Measurements from ENCODE around the gene WDTC1. TPM values are rescaled to one million over a fixed set of nuclear protein-coding genes. Genes with fewer than 3 reads are reported as not detected.
A peak's percentile ranks its signal among the peaks of the same experiment; 100 is the strongest.

The WDTC1 gene
- total RNA-seq, 4 donors from 2014 or later: 14.9 to 31.5 (median 26.8) TPM

- no peaks in the 10 kb centered on the region for H3K9me3 ChIP-seq
- no peaks in the 10 kb centered on the region for H3K27me3 ChIP-seq
- H3K4me3 ChIP-seq: peak within 1 kb of the TSS; percentile 53 to 69 (median 63)
- no peak for TF ChIP-seq CTCF (IDR thresholded peaks at IDR 0.05)
- peak in 2 of 4 donors; percentile 60 to 68 for TF ChIP-seq POLR2A (IDR thresholded peaks at IDR 0.05)
- DNase-seq: no peak
- WGBS, 2 donors: 0 to 46% methylated on average over 2 to 4 of the region's 22 CpGs
- peaks cover 0 to 29% (median 4%) of the 10 kb centered on the region in 3 donors for H3K36me3 ChIP-seq
- intact Hi-C loops (cut with DNase I): no loop called here
- peak within 1 kb of the TSS; percentile 87 to 98 (median 92) for H3K27ac ChIP-seq
- H3K4me1 ChIP-seq: peaks cover 7 to 63% (median 19%) of the 10 kb centered on the region in 3 donors
Measured at GRCh38 chr1:27341525-27342252, 107.3 kb downstream of the WDTC1 start, which contains the start of gene SYTL1. Gene SYTL1, plus strand, starts transcription at chr1:27342022. Its CDS starts 3,313 bp downstream, at chr1:27345335.

GRCh38 chr1:27342391-27342777, 108.0 kb downstream of the WDTC1 start:
- Histone ChIP-seq H3K4me3 (peak overlapping the region; percentile 53 to 69 (median 63)), H3K27me3 (no peaks in the 10 kb centered on the region), H3K27ac (peak overlapping the region; percentile 87 to 98 (median 92)), H3K4me1 (peaks cover 13 to 70% (median 19%) of the 10 kb centered on the region in 3 donors), H3K9me3 (no peaks in the 10 kb centered on the region), H3K36me3 (peaks cover 0 to 25% (median 0%) of the 10 kb centered on the region in 3 donors)
- intact Hi-C loops (cut with DNase I): no loop called here
- TF ChIP-seq POLR2A (IDR thresholded peaks at IDR 0.05): no peak
- TF ChIP-seq CTCF (IDR thresholded peaks at IDR 0.05): no peak
- 15% methylated on average over 4 of the region's 8 CpGs; no CpG with 5 or more reads in 1 of the 2 donors for WGBS, 2 donors
- no peak for DNase-seq

GRCh38 chr1:27342778-27343638, 108.6 kb downstream of the WDTC1 start:
- Histone ChIP-seq H3K36me3 (peaks cover 0 to 21% (median 0%) of the 10 kb centered on the region in 3 donors), H3K4me1 (peaks cover 14 to 76% (median 19%) of the 10 kb centered on the region in 3 donors), H3K27me3 (no peaks in the 10 kb centered on the region), H3K9me3 (no peaks in the 10 kb centered on the region), H3K4me3 (peak overlapping the region; percentile 53 to 69 (median 63)), H3K27ac (peak overlapping the region; percentile 87 to 98 (median 92))
- DNase-seq: no peak
- intact Hi-C loops (cut with DNase I): no loop called here
- TF ChIP-seq CTCF (IDR thresholded peaks at IDR 0.05): no peak
- TF ChIP-seq POLR2A (IDR thresholded peaks at IDR 0.05): peak in 2 of 4 donors; percentile 68 to 74
- 14 to 31% methylated on average over 4 to 23 of the region's 31 CpGs for WGBS, 2 donors

GRCh38 chr1:27343639-27344025, 109.2 kb downstream of the WDTC1 start:
- Histone ChIP-seq H3K4me3 (peak overlapping the region; percentile 53 to 69 (median 63)), H3K27me3 (no peaks in the 10 kb centered on the region), H3K4me1 (peaks cover 17 to 82% (median 20%) of the 10 kb centered on the region in 3 donors), H3K9me3 (no peaks in the 10 kb centered on the region), H3K27ac (peak overlapping the region; percentile 87 to 98 (median 92)), H3K36me3 (peaks cover 0 to 21% (median 0%) of the 10 kb centered on the region in 3 donors)
- no peak for DNase-seq
- WGBS, 2 donors: 24 to 48% methylated on average over 5 of the region's 5 CpGs
- no peak for TF ChIP-seq POLR2A (IDR thresholded peaks at IDR 0.05)
- no peak for TF ChIP-seq CTCF (IDR thresholded peaks at IDR 0.05)
- intact Hi-C loops (cut with DNase I): no loop called here
